Smooth muscle cell (in vitro differentiated cells): ENCODE measurements around the gene CRADD. TPM values are rescaled to one million over a fixed set of nuclear protein-coding genes. Genes with fewer than 3 reads are reported as not detected.
A peak's percentile ranks its signal among the peaks of the same experiment; 100 is the strongest.

Source experiments
- DNase-seq: peaks from one replicate; lab custom pipeline; 2025; ENCODE audit not compliant: unreplicated experiment; lab: John Stamatoyannopoulos, UW
- H2AFZ ChIP-seq: fragments of 200-600 bp; sonication (generic); 2 replicates; pipeline ENCODE4 v1.6.0; 2016; ENCODE audit warnings: antibody characterized with exemption, low read depth, mild to moderate bottlenecking
- H3F3A ChIP-seq: fragments of 200-600 bp; sonication (generic); 2 replicates; pipeline ENCODE4 v1.6.0; 2017; ENCODE audit warnings: antibody characterized with exemption, low read depth
- H3K27ac ChIP-seq: fragments of 200-600 bp; sonication (generic); 2 replicates; pipeline ENCODE4 v1.5.1; 2016; ENCODE audit warnings: low read depth, mild to moderate bottlenecking
- H3K27me3 ChIP-seq: fragments of 200-600 bp; sonication (generic); 2 replicates; pipeline ENCODE4 v1.6.1; 2016; ENCODE audit warnings: low read depth, mild to moderate bottlenecking
- H3K36me3 ChIP-seq: fragments of 200-600 bp; sonication (generic); 2 replicates; pipeline ENCODE4 v1.5.1; 2016; ENCODE audit warnings: low read depth
- H3K4me1 ChIP-seq: fragments of 200-600 bp; sonication (generic); 2 replicates; pipeline ENCODE4 v1.5.1; 2016; ENCODE audit warnings: low read depth
- H3K4me2 ChIP-seq: fragments of 200-600 bp; sonication (generic); 2 replicates; pipeline ENCODE4 v1.6.0; 2016; ENCODE audit warnings: mild to moderate bottlenecking
- H3K4me3 ChIP-seq: fragments of 200-600 bp; sonication (generic); 2 replicates; pipeline ENCODE4 v1.5.1; 2016; ENCODE audit warnings: mild to moderate bottlenecking
- H3K79me2 ChIP-seq: fragments of 200-600 bp; sonication (generic); 2 replicates; pipeline ENCODE4 v1.6.0; 2016; ENCODE audit warnings: low read depth, mild to moderate bottlenecking
- H3K9ac ChIP-seq: fragments of 200-600 bp; sonication (generic); 2 replicates; pipeline ENCODE4 v1.6.0; 2016; ENCODE audit warnings: low read depth
- H3K9me3 ChIP-seq: fragments of 200-600 bp; sonication (generic); replicated peaks from 2 replicates; pipeline ENCODE4 v1.5.1; 2016; ENCODE audit warnings: low read depth
- H4K20me1 ChIP-seq: fragments of 200-600 bp; sonication (generic); 2 replicates; pipeline ENCODE4 v1.6.0; 2016; ENCODE audit warnings: low read depth
- WGBS: methylation state at CpG from one replicate; pipeline ENCODE4 v1.1.7; 2016; ENCODE audit warnings: low lambda C conversion rate; 5-methylcytosine and 5-hydroxymethylcytosine counted together
- polyA plus RNA-seq: library from polyadenylated mRNA; unstranded; fragments of >200 nt; fragmentation: Nextera tagmentation; extraction: Ambion mirVana; gene quantifications from 2 replicates; pipeline ENCODE4 v1.2.1, GENCODE V29; 2016
- total RNA-seq: library from RNA; depleted of rRNA; stranded (reverse); fragments of >200 nt; gene quantifications from 2 replicates; pipeline ENCODE4 v1.2.3, GENCODE V29; 2014
- TF ChIP-seq, protein P1 (sequence below): fragments of 200-600 bp; sonication (generic); IDR thresholded peaks from 2 replicates; pipeline ENCODE4 v1.5.1; 2017; ENCODE audit warnings: borderline replicate concordance, mild to moderate bottlenecking, antibody characterized with exemption; ENCODE audit not compliant: insufficient read depth, poor library complexity, severe bottlenecking

The CRADD gene
- total and polyA plus RNA-seq, 2 experiments from 2014 or later, result 10.7 to 28.6 TPM

DNA sequence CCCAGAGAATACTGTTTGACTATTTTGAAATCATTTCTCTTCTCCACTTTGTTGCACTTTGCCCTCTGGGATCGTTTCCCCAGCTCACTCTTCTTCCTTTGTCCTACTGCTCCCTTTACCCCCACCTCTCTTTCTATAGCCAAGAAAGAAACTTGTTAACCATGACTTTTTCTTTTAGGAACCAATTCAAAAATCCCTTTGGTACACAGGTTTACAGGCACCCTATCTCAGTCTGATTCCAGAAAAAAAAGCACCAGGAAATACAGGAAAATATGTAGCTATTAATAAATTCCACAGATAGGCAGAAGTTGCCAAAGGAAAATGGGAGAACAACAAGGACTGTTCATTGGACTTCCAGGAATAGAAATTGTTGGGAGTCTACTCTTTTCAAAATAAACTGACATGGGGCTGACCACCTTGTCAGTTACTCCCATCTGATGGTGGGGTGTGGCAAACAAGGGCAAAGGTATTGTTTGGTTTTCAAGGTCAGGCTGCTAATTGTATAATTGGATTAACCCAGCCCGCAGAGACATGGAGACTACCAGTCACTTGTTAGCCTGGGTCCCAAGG, 82.4 kb downstream of the CRADD start:
- Histone ChIP-seq H3K9me3 (no peaks in the 10 kb centered on the region), H3K27me3 (no peaks in the 10 kb centered on the region), H3K4me2 (no peak overlapping the region), H2AFZ (no peak overlapping the region), H3K36me3 (no peaks in the 10 kb centered on the region), H4K20me1 (no peaks in the 10 kb centered on the region), H3K4me1 (no peaks in the 10 kb centered on the region), H3K9ac (no peak overlapping the region), H3K27ac (no peak overlapping the region), H3K79me2 (no peaks in the 10 kb centered on the region), H3K4me3 (no peak overlapping the region), H3F3A (no peaks in the 10 kb centered on the region)
- TF ChIP-seq, protein P1, sequence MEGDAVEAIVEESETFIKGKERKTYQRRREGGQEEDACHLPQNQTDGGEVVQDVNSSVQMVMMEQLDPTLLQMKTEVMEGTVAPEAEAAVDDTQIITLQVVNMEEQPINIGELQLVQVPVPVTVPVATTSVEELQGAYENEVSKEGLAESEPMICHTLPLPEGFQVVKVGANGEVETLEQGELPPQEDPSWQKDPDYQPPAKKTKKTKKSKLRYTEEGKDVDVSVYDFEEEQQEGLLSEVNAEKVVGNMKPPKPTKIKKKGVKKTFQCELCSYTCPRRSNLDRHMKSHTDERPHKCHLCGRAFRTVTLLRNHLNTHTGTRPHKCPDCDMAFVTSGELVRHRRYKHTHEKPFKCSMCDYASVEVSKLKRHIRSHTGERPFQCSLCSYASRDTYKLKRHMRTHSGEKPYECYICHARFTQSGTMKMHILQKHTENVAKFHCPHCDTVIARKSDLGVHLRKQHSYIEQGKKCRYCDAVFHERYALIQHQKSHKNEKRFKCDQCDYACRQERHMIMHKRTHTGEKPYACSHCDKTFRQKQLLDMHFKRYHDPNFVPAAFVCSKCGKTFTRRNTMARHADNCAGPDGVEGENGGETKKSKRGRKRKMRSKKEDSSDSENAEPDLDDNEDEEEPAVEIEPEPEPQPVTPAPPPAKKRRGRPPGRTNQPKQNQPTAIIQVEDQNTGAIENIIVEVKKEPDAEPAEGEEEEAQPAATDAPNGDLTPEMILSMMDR, result no peak
- DNase-seq, result no peak
- WGBS, result 89% methylated on average over 2 of the region's 2 CpGs

DNA sequence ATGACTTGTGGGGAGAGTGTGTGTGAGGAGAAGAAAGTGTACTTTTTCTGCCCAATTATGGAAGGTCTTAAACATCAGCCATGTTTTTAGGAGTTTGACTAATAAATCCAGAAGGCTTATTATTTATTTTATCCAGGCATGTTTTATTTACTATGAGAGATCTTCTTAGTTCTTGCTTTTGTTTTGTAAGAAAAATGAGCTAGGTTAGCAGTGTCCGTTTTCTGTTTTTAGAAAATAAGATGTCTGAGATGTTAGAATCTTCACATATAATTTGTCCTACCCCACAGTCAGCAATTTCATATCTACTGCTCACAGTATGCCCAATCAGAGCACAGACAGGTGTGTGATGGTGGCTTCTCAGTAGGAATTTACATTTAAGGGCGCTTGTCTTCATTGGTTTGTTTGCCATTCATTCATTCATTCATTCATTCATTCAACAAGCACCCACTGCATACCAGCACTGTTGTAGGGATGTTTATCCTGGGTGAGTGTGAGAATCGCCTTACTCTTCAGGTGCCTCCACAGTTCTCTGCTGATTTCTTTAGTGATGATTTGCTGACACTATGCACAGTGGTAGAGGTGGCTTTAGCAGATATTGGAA, 83.2 kb downstream of the CRADD start:
- Histone ChIP-seq H3K27ac (no peak overlapping the region), H3F3A (no peaks in the 10 kb centered on the region), H3K79me2 (no peaks in the 10 kb centered on the region), H4K20me1 (no peaks in the 10 kb centered on the region), H3K4me3 (no peak overlapping the region), H3K36me3 (no peaks in the 10 kb centered on the region), H3K27me3 (no peaks in the 10 kb centered on the region), H3K4me2 (no peak overlapping the region), H3K4me1 (no peaks in the 10 kb centered on the region), H3K9me3 (no peaks in the 10 kb centered on the region), H2AFZ (no peak overlapping the region), H3K9ac (no peak overlapping the region)
- no peak for DNase-seq
- TF ChIP-seq, protein P1, result no peak
- WGBS, result 92% methylated on average over 3 of the region's 3 CpGs

DNA sequence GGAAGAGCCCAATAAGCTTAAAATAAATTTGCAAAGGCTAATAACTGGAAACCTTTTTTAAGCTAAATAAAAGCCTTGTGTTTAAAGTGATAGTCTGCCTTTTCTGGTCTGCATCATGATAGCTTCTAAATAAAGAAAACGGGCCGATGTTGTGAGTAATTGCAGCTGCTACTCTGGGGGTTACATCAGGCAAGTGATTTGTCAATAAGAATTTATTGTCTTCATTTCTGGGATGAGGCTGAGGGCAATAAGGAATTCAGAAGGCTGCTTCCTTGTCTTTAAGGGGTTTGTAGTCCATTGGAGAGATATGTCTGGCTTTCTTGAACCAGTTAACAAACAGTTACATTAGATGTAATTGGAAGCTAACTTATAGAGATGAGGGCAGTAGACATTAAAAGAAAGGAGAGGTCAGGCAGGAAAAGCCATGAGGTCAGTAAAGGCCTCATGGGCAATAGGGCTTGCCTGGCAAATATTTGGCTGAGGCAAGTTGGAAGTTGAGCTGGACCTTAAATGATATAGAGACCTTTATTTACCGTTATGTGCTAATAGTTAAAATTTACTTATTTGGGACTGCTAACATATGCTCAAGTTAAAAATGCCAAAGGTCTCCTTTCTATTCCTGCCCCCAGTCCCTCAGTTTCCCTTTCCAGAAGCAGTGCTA, 85.0 kb downstream of the CRADD start:
- DNase-seq, result no peak
- peak overlapping the region; percentile 34 for H3K4me2 ChIP-seq
- no peak overlapping the region for H3K4me3 ChIP-seq
- H4K20me1 ChIP-seq, result no peaks in the 10 kb centered on the region
- no peaks in the 10 kb centered on the region for H3F3A ChIP-seq
- H3K36me3 ChIP-seq, result no peaks in the 10 kb centered on the region
- TF ChIP-seq, protein P1, result no peak
- H3K79me2 ChIP-seq, result no peaks in the 10 kb centered on the region
- 42% methylated on average over 3 of the region's 3 CpGs for WGBS
- no peak overlapping the region for H3K27ac ChIP-seq
- H3K9ac ChIP-seq, result no peak overlapping the region
- H3K27me3 ChIP-seq, result no peaks in the 10 kb centered on the region
- H3K9me3 ChIP-seq, result no peaks in the 10 kb centered on the region
- H2AFZ ChIP-seq, result no peak overlapping the region
- H3K4me1 ChIP-seq, result no peaks in the 10 kb centered on the region
